Osteoblast (primary cell): ENCODE measurements around the gene MROH2A. TPM values are rescaled to one million over a fixed set of nuclear protein-coding genes. Genes with fewer than 3 reads are reported as not detected.

ENCODE experiments used
- DNase-seq: peaks from one replicate; pipeline ENCODE4 v3.0.0; 2011; ENCODE audit warnings: low spot score, mixed read lengths; ENCODE audit not compliant: insufficient read length; ENCODE audit errors: missing footprints
- H2AFZ ChIP-seq: 2 replicates; pipeline ENCODE4 v1.6.0; 2011; ENCODE audit warnings: mild to moderate bottlenecking, low read length
- H3K27ac ChIP-seq: 2 replicates; pipeline ENCODE4 v1.5.1; 2011; ENCODE audit warnings: mild to moderate bottlenecking, low read depth, low read length, moderate library complexity
- H3K27me3 ChIP-seq: 2 replicates; pipeline ENCODE4 v1.6.0; 2012; ENCODE audit warnings: mild to moderate bottlenecking, control low read depth, inconsistent platforms, low read length, moderate library complexity; ENCODE audit not compliant: insufficient read depth
- H3K36me3 ChIP-seq: 2 replicates; pipeline ENCODE4 v1.5.1; 2011; ENCODE audit warnings: mild to moderate bottlenecking, low read length, control low read depth, moderate library complexity; ENCODE audit not compliant: insufficient read depth
- H3K4me1 ChIP-seq: 2 replicates; pipeline ENCODE4 v1.5.1; 2011; ENCODE audit warnings: mild to moderate bottlenecking, low read length, control low read depth, moderate library complexity; ENCODE audit not compliant: insufficient read depth
- H3K4me2 ChIP-seq: 2 replicates; pipeline ENCODE4 v1.6.0; 2011; ENCODE audit warnings: mild to moderate bottlenecking, low read length; ENCODE audit not compliant: insufficient read depth
- H3K4me3 ChIP-seq: fragments of 200-600 bp; sonication (generic); 3 replicates; pipeline ENCODE4 v1.5.1; 2012; ENCODE audit warnings: mild to moderate bottlenecking, low read length, inconsistent platforms; ENCODE audit not compliant: insufficient read depth
- H3K79me2 ChIP-seq: 2 replicates; pipeline ENCODE4 v1.6.0; 2012; ENCODE audit warnings: mild to moderate bottlenecking, low read length, control low read depth, inconsistent platforms; ENCODE audit not compliant: insufficient read depth
- H3K9me3 ChIP-seq: 2 replicates; pipeline ENCODE4 v1.5.1; 2011; ENCODE audit warnings: low read depth, low read length, control low read depth
- H4K20me1 ChIP-seq: 2 replicates; pipeline ENCODE4 v1.6.0; 2012; ENCODE audit warnings: mild to moderate bottlenecking, low read length, control low read depth; ENCODE audit not compliant: insufficient read depth
- total RNA-seq: library from RNA; depleted of rRNA; stranded (reverse); fragments of >200 nt; gene quantifications from 2 replicates; pipeline ENCODE4 v1.2.3, GENCODE V29; 2012
- TF ChIP-seq, protein P1 (sequence below): IDR thresholded peaks from 2 replicates; pipeline ENCODE4 v1.5.1; 2011; ENCODE audit warnings: mild to moderate bottlenecking, low read depth, low read length, moderate library complexity; ENCODE audit errors: extremely low read depth

The MROH2A gene
- total RNA-seq, 1 donor = not detected

DNA sequence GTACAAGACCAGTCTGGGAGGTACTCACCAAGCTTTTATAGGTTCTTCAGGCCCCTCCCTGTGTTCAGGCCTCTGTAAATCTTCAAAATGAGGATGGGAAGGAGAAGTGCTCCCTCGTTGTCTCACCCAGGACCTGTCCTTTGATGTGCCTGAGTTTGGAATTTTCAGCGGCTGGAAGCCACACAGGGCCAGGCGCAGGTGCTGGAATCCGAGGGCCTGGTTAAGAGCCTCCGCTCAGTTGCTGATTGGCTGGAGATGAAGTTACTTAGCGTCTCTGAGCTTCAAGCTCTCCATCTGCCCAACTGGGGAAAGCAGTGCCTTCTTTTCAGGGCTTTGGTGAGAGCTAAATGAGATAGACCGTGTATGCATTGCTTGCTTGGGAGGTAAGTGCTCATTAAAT is 46.2 kb downstream of the MROH2A start:
- H3K4me2 ChIP-seq = no peak overlapping the region
- no peak overlapping the region for H3K27ac ChIP-seq
- H3K4me1 ChIP-seq = no peaks in the 10 kb centered on the region
- no peaks in the 10 kb centered on the region for H3K9me3 ChIP-seq
- peak; percentile 67 for DNase-seq
- TF ChIP-seq, protein P1, sequence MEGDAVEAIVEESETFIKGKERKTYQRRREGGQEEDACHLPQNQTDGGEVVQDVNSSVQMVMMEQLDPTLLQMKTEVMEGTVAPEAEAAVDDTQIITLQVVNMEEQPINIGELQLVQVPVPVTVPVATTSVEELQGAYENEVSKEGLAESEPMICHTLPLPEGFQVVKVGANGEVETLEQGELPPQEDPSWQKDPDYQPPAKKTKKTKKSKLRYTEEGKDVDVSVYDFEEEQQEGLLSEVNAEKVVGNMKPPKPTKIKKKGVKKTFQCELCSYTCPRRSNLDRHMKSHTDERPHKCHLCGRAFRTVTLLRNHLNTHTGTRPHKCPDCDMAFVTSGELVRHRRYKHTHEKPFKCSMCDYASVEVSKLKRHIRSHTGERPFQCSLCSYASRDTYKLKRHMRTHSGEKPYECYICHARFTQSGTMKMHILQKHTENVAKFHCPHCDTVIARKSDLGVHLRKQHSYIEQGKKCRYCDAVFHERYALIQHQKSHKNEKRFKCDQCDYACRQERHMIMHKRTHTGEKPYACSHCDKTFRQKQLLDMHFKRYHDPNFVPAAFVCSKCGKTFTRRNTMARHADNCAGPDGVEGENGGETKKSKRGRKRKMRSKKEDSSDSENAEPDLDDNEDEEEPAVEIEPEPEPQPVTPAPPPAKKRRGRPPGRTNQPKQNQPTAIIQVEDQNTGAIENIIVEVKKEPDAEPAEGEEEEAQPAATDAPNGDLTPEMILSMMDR = no peak
- H3K36me3 ChIP-seq = no peaks in the 10 kb centered on the region
- no peaks in the 10 kb centered on the region for H4K20me1 ChIP-seq
- no peaks in the 10 kb centered on the region for H3K79me2 ChIP-seq
- no peak overlapping the region for H2AFZ ChIP-seq
- H3K4me3 ChIP-seq = no peak overlapping the region
- H3K27me3 ChIP-seq = peaks cover 3% of the 10 kb centered on the region

DNA sequence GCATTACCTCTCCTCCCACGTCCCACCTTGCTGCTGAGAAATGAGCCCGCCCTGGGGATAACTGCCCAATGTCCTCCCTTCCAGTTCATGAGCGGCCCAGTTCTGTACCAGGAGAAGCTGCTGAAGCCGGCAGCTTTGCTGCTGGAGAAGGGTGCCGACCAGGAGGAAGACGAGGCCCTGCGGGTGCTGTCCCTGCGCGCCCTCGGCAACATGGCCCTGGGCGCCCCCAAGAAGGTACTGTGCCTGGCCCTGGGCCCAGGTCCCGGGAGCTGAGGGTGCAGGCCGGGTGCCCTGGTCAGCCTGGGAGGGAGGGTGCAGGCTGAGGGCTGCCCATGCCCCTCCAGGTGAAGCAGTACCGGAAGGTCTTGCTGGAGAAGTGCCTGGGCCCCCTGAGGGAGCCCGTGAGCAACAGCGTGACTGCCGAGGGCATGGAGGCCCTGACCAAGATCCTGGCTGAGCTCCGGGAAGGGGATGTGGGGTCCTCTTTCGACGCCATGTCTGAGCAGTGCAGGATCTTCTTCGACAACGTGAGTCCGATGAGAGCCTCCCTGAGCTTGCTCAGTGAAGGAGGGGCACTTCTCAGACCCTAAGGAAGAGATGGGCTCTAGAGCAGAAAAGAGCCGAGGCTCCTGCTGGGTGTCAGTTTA is 50.5 kb downstream of the MROH2A start:
- TF ChIP-seq, protein P1 = no peak
- DNase-seq = peak; percentile 25
- no peaks in the 10 kb centered on the region for H3K36me3 ChIP-seq
- H3K27me3 ChIP-seq = no peaks in the 10 kb centered on the region
- H3K4me2 ChIP-seq = no peak overlapping the region
- no peaks in the 10 kb centered on the region for H3K79me2 ChIP-seq
- no peak overlapping the region for H3K27ac ChIP-seq
- H3K4me1 ChIP-seq = peaks cover 4% of the 10 kb centered on the region
- H3K9me3 ChIP-seq = no peaks in the 10 kb centered on the region
- H4K20me1 ChIP-seq = no peaks in the 10 kb centered on the region
- H3K4me3 ChIP-seq = no peak overlapping the region
- no peak overlapping the region for H2AFZ ChIP-seq

DNA sequence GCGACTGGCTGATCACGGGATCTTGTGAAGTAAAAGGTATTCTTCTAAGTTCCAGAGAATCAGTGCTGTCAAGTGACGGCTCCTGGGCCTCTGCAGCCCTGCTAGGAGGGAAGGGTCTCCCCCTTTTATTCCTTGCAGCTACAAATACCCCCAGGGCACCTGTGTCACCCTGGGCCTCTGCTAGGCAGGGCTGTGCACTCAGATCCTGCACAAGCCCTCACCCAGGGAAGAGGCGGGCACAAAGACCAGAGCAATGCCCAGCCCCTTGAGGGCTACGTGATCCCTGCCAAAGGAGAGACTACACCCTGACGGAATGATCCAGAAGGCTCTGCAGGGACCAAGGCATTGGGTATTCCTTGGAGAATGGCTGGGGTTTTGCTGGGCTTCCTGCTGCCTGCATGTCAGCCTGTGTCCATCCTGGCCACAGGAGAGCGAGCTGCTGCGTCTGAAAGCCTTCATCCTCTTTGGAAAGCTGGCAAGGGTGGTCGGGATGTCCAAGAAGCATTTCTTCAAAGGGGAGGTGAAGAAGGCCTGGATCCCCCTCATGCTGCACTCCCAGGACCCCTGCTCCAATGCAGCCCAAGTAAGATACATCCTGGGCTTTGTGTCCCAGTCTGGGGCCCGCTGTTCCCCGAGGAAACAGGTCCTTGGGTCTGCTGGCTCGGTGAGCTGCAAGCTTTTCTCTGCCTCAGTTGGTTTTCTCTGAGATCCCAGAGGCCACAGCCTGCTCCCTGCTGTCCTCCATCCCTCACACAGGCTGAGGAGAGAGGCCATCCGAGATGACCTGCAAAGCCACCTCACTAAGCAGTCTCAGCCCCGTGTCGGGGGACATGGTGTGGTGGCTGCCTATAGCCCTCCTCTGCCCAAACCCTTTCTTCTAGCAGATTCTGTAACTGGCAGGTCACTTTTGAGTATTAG is 51.3 kb downstream of the MROH2A start:
- Histone ChIP-seq H4K20me1 (no peaks in the 10 kb centered on the region), H3K27ac (no peak overlapping the region), H2AFZ (no peak overlapping the region), H3K4me2 (no peak overlapping the region), H3K9me3 (no peaks in the 10 kb centered on the region), H3K27me3 (no peaks in the 10 kb centered on the region), H3K4me1 (peaks cover 4% of the 10 kb centered on the region), H3K36me3 (no peaks in the 10 kb centered on the region), H3K4me3 (no peak overlapping the region), H3K79me2 (no peaks in the 10 kb centered on the region)
- DNase-seq = peak; percentile 63
- TF ChIP-seq, protein P1 = no peak
